Endothelial cell of umbilical vein (primary cell): ENCODE measurements around the gene NFE2L1. TPM values are rescaled to one million over a fixed set of nuclear protein-coding genes. Genes with fewer than 3 reads are reported as not detected.

Experiments
- BruUV-seq: library from RNA; stranded (reverse); fragments of 400-500 nt; replicated peaks from 2 replicates; lab custom pipeline; 2021; lab: Mats Ljungman, UMichigan
- CTCF ChIA-PET: fragments of 300-600, 350-600 bp; sonication (Branson Sonifier 250); formaldehyde crosslinking; loops from one replicate; lab custom pipeline; 2021; ENCODE audit warnings: antibody characterized with exemption, inconsistent platforms; lab: Charles Lee
- POLR2A ChIA-PET: fragments of 300-600, 350-600 bp; sonication (Branson Sonifier 250); formaldehyde crosslinking; loops from one replicate; lab custom pipeline; 2021; ENCODE audit warnings: antibody characterized with exemption, inconsistent platforms; lab: Charles Lee
- DNase-seq: peaks from one replicate; pipeline ENCODE4 v3.0.0-alpha.2; 2011; ENCODE audit warnings: low read depth, low spot score
- FAIRE-seq: peaks from 2 replicates; lab custom pipeline; 2011; peaks lifted over from hg19 to GRCh38; lab: Jason Lieb, UNC
- H2AFZ ChIP-seq: 2 replicates; pipeline ENCODE4 v1.6.0; 2012; ENCODE audit warnings: low read depth, low read length, control low read depth, inconsistent platforms
- H3K27ac ChIP-seq: 2 replicates; pipeline ENCODE4 v1.5.1; 2011; ENCODE audit warnings: low read depth, mild to moderate bottlenecking, control low read depth, low read length, moderate library complexity; ENCODE audit not compliant: insufficient read depth
- H3K27me3 ChIP-seq, 2 experiments: 2 replicates each; pipeline versions ENCODE4 v1.6.0 to v1.6.1; 2011; ENCODE audit warnings: low read length in 2 of 2, mixed read lengths in 1 of 2; ENCODE audit not compliant: control insufficient read depth in 2 of 2, insufficient read depth in 2 of 2
- H3K36me3 ChIP-seq, 2 experiments: 2 replicates in 1 of 2; 3 replicates in 1 of 2; pipeline ENCODE4 v1.5.1; 2011; ENCODE audit warnings: low read length in 2 of 2, mild to moderate bottlenecking in 1 of 2, moderate library complexity in 1 of 2; ENCODE audit not compliant: control insufficient read depth in 2 of 2, insufficient read depth in 2 of 2; ENCODE audit errors: extremely low read depth in 1 of 2
- H3K4me1 ChIP-seq: 3 replicates; pipeline ENCODE4 v1.5.1; 2011; ENCODE audit warnings: mild to moderate bottlenecking, low read length; ENCODE audit not compliant: control insufficient read depth, insufficient read depth; ENCODE audit errors: extremely low read depth
- H3K4me2 ChIP-seq: 2 replicates; pipeline ENCODE4 v1.6.1; 2011; ENCODE audit warnings: low read length, control low read depth, mixed read lengths; ENCODE audit not compliant: insufficient read depth
- H3K4me3 ChIP-seq, 3 experiments: fragments of 200-600 bp in 1 of 3; sonication (generic), shearing (Covaris generic) in 1 of 3; replicated peaks in 1 of 3; 2 replicates each; pipeline ENCODE4 v1.5.1; 2011 to 2016; ENCODE audit warnings: control low read depth in 3 of 3, low read length in 3 of 3, mild to moderate bottlenecking in 2 of 3, inconsistent platforms in 1 of 3, low read depth in 1 of 3, moderate library complexity in 1 of 3; ENCODE audit not compliant: insufficient read depth in 1 of 3
- H3K79me2 ChIP-seq: 2 replicates; pipeline ENCODE4 v1.6.0; 2012; ENCODE audit warnings: low read length, inconsistent platforms; ENCODE audit not compliant: control insufficient read depth, insufficient read depth
- H3K9ac ChIP-seq: replicated peaks from 2 replicates; pipeline ENCODE3; 2011; ENCODE audit warnings: low read length, control low read depth; ENCODE audit not compliant: insufficient read depth; ENCODE audit errors: extremely low read depth
- H3K9me1 ChIP-seq: replicated peaks from 3 replicates; pipeline ENCODE4 v1.6.0; 2011; ENCODE audit warnings: mild to moderate bottlenecking, low read length; ENCODE audit not compliant: control insufficient read depth, insufficient read depth; ENCODE audit errors: extremely low read depth
- H3K9me3 ChIP-seq: replicated peaks from 2 replicates; pipeline ENCODE4 v1.5.1; 2012; ENCODE audit warnings: low read length, inconsistent platforms; ENCODE audit not compliant: control insufficient read depth, insufficient read depth
- H4K20me1 ChIP-seq: replicated peaks from 2 replicates; pipeline ENCODE3; 2011; ENCODE audit warnings: mild to moderate bottlenecking, low read length; ENCODE audit not compliant: control insufficient read depth, insufficient read depth; ENCODE audit errors: extremely low read depth
- CTCF ChIP-seq, 2 donors: IDR thresholded peaks; 1 replicate in 1 of 2; 2 replicates in 1 of 2; pipeline ENCODE4 v1.5.1; 2011; ENCODE audit warnings: low read length in 2 of 2, mild to moderate bottlenecking in 2 of 2, moderate library complexity in 2 of 2, control low read depth in 1 of 2, inconsistent platforms in 1 of 2, low read depth in 1 of 2; ENCODE audit not compliant: insufficient read depth in 1 of 2; ENCODE audit errors: extremely low read depth in 1 of 2
- EZH2 ChIP-seq: IDR thresholded peaks from 2 replicates; pipeline ENCODE4 v1.6.1; 2012; ENCODE audit warnings: borderline replicate concordance, low read depth, mild to moderate bottlenecking, moderate library complexity, low read length, inconsistent platforms; ENCODE audit not compliant: severe bottlenecking
- POLR2A ChIP-seq: IDR thresholded peaks from 2 replicates; pipeline ENCODE4 v1.6.1; 2012; ENCODE audit warnings: low read depth, mild to moderate bottlenecking, control low read depth, low read length
- POLR2AphosphoS5 ChIP-seq: IDR thresholded peaks from 2 replicates; pipeline ENCODE4 v1.6.1; 2012; ENCODE audit warnings: low read depth, mild to moderate bottlenecking, control low read depth, low read length, moderate library complexity; ENCODE audit not compliant: insufficient read depth
- dilution Hi-C: fragments of 300-500 bp; cut with MboI; formaldehyde crosslinking; loops from one replicate; pipeline ENCODE4 v1.15.0; 2019; ENCODE audit warnings: low sequenced_read_pairs; ENCODE audit not compliant: extremely low pct_ligation_motif_present
- intact Hi-C: fragments of 100-400 bp; cut with micrococcal nuclease; formaldehyde crosslinking; loops from one replicate; pipeline ENCODE4 v1.10.0; 2022
- polyA plus RNA-seq, 4 experiments: library from polyadenylated mRNA; depleted of rRNA in 3 of 4; stranded (reverse) in 3 of 4; unstranded in 1 of 4; fragments of >200 nt; gene quantifications; 2 replicates each; pipeline versions ENCODE4 v1.2.1 to v1.2.3, GENCODE V29; 2011 to 2012; ENCODE audit warnings: missing spikeins in 1 of 4
- total RNA-seq: library from RNA; stranded (reverse); gene quantifications from 2 replicates; pipeline ENCODE4 v1.2.3, GENCODE V29; 2021

NFE2L1 gene
- total and polyA plus RNA-seq, 2 donors (not counting 3 experiments of a cell fraction or from before 2014, with no cell fraction given): 187 to 236 TPM

- no TSS peak for BruUV-seq
- ChIA-PET POLR2A (interaction anchor here (1.0 kb wide), 1 partner anchor 20 kb away, joined by 3 read pairs; the partner anchor contains the start of gene NFE2L1), CTCF (interaction anchor here (0.6 to 5.8 kb wide), 18 partner anchors 8 to 557 kb away, joined by 3 to 79 read pairs (median 6); partner anchors contain the start of genes CBX1, COPZ2 and NFE2L1)
- H3K4me3 ChIP-seq: no peak overlapping the region
- H3K4me2 ChIP-seq: no peak overlapping the region
- H3K9me1 ChIP-seq: no peaks in the 10 kb centered on the region
- peaks cover 8% of the 10 kb centered on the region for H3K79me2 ChIP-seq
- dilution Hi-C loops (no loop called here), intact Hi-C loops (no loop called here)
- FAIRE-seq: no peak
- H3K4me1 ChIP-seq: peaks cover 14% of the 10 kb centered on the region
- H3K27me3 ChIP-seq: no peaks in the 10 kb centered on the region
- no peak overlapping the region for H3K27ac ChIP-seq
- no peak overlapping the region for H2AFZ ChIP-seq
- H3K9ac ChIP-seq: no peak overlapping the region
- DNase-seq: no peak
- TF ChIP-seq POLR2A (no peak), EZH2 (no peak), POLR2AphosphoS5 (no peak), CTCF (IDR thresholded peaks at IDR 0.05; ENCODE audit: extremely low read depth in 1 of 2, insufficient read depth in 1 of 2, low read depth in 1 of 2, low read length in 2 of 2) (peak; percentile 34 to 37)
- H3K9me3 ChIP-seq: no peaks in the 10 kb centered on the region
- peaks cover 2% of the 10 kb centered on the region for H4K20me1 ChIP-seq
- H3K36me3 ChIP-seq: peaks cover 12 to 16% of the 10 kb centered on the region in 2 experiments
Measured at GRCh38 chr17:48068491-48068961, 20.4 kb downstream of the NFE2L1 start.

GRCh38 chr17:48070195-48070594, 22.0 kb downstream of the NFE2L1 start:
- H4K20me1 ChIP-seq: peaks cover 2% of the 10 kb centered on the region
- intact Hi-C loops: no loop called here
- H3K4me3 ChIP-seq: no peak overlapping the region
- peaks cover 3% of the 10 kb centered on the region for H3K79me2 ChIP-seq
- no peak for FAIRE-seq
- no peak overlapping the region for H2AFZ ChIP-seq
- dilution Hi-C loops: no loop called here
- no peak for DNase-seq
- peak; percentile 20 for TF ChIP-seq POLR2AphosphoS5
- no peak for TF ChIP-seq POLR2A
- H3K9ac ChIP-seq: no peak overlapping the region
- no peak overlapping the region for H3K27ac ChIP-seq
- CTCF ChIA-PET: interaction anchor here (0.9 to 5.8 kb wide), 2 partner anchors 40 to 43 kb away, joined by 3 to 79 read pairs; no protein-coding TSS in a partner anchor
- peaks cover 14% of the 10 kb centered on the region for H3K4me1 ChIP-seq
- no peaks in the 10 kb centered on the region for H3K27me3 ChIP-seq
- BruUV-seq: TSS peak; percentile 78
- H3K9me1 ChIP-seq: no peaks in the 10 kb centered on the region
- peaks cover 10 to 14% of the 10 kb centered on the region in 2 experiments for H3K36me3 ChIP-seq
- POLR2A ChIA-PET: no interaction called here
- H3K4me2 ChIP-seq: no peak overlapping the region
- no peaks in the 10 kb centered on the region for H3K9me3 ChIP-seq
